ENCODE measurements around the gene GSE1.

The GSE1 gene

DNA sequence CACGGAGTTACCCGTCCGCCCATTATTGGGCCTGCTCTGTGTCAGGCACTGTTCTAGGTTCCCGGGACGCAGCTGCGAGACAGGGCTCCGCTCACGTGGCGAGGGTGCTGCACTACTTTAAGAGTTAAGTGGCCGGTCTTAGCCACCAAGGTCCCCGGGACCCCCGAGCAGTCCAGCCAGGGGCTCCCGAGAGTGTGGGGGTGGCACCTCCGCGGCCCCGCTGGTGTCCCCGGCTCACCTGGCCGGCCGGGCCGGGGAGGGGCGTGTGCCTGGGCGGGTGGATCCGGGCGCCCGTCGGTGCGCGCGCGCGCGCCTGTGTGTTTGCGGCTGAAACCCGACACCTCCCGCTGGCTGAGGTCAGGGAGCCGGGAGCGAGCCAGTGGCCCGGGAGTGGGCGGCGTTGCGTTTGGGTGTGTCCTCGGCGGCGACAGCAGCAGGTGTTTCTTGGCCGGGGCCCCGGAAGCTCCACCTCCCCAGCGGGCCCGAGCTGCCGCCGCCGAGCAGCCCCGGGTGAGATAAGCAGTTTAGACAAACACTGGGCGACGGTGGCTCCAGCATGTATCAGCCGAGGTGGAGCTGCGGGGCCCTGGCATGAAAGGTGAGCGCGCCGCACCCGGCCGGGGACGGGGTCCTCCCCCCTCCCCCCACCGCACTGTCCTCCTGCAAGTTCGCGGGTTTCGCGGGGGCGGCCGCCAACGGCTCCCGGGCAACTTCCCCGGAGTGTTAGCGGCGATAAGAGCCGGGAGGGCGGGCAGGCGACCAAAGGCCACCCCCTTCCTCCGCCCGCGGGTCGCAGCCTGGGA is at the start of gene GSE1:
Gene GSE1 (plus strand): TSS at position 522 of the 803 bp plus-strand sequence. CDS start 70 bp downstream, at position 592.
- peak; percentile 85 for DNase-seq

DNA sequence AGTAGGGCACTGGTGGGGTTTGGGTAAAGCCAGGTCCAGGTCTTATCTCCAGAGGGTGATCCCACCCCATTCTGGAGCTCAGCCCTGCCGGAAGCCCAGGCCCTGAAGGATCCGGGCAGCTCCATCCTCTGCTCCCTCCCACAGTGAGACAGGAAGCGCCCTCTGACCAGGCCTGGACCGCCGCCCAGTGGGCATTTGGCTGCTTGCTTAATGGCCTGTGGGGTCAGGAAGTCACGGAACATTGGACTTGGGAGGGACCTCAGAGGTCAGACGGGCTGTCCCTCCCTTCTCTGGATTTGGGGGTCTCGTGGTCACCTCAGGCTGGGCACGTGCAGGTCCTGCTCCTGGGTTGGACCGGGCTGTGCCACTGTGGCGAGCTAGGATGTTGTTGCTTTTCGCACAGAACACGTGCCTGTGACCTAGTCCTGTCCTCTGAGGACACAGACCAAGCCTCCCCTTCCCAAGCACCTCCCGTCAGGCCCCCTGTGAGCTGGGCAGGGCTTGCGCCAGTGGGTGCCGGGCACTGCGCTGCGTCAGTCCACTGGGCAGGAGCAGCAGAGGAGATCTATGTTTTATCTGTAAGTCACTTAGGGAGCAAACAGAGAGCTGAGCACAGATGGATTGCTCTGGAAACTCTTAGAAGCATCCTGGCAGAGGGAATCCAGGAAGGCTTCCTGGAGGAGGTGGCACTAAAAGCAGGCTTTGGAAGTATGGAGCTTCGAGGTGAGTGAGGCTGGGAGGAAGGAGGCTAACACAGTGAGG is 49.4 kb upstream of the GSE1 start:
- DNase-seq = peak; percentile 62

DNA sequence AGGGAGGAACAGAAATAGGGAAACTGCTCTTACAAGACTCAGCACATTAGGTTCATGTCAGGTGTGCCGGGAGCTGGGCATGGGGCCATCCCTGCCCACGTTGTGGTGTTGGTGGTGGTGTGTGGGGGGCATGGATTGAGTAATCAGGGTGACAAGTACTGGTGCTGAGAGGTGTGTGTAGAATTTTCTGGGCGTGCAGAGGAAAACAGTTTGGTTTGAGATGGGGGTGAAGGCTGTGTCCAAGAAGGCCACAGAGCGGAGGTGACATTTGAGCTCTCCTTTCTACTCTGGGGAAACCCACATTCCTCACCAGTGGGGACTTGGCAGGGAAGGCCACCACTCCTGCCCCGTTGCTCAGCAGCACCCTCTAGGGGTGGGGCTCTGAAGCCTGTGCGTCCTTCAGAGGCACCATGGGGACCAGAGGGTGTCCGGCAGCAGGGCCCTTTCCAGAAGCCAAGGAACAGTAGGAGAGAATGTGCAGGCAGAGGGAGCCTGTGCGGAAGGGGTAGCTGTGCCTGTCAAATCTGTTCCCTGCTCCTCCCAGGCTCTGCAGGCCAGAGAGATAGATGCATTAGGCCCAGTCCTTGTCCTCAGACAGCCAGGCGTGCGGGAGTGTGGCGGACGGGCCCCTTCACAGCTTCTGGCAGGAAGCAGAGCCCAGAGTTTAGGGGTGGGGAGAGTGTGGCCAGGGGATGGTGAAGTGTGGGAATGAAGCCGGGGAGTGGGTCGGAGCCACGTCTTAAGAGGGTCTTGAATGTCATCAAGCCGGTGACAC is 48.7 kb upstream of the GSE1 start:
- no peak for DNase-seq

DNA sequence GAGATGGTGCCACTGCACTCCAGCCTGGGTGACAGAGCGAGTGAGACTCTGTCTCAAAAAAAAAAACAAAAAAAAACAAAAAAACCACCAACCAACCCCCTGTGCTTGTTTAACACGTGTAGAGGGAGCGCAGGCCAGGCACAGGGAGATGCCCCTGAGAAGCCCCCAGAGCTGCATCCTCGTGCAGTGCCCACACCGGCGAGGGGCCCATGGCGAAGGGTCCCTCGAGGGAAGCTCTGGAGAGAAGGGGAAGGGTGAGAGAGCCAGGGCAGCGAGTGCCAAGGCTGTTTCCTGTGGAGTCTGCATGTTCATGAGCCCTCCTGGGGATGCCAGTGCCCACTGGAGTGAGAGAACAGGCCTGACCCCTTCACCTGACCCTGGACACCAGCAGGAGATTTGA is 47.8 kb upstream of the GSE1 start:
- DNase-seq = no peak

DNA sequence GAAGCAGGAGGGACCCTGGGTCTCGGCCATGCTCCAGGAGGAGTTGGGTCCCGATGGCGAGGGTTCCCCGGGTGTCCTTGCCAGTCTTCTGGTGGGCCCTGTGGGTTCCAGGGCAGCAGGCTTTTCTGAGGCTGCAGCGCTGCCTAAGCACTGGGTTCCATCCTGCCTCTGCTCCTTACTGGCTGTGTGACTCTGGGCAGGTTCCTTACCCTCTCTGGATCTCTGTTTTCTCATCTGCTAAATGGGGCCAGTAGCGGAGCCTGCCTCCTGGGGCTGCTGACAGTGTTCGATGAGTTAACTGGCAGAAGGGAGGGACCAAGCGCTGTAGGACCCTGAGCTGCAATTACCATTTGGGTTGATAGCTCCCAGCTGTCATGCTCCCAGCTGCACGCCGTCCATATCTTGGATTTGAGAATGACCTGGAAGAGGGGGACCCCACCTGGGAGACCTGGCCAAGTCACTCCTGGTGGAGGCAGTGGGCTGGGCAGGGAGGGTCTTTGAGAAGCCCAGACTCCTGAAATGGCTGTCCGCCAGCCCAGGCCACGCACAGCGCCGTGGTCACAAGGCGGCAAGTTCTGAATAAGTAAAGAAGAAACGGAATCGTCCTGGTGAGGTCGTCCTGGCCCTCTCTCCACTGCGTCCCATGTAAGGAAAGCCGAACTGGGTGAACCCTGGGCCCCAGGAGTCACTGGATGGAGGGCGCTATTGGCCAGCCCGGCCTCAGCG is 47.2 kb upstream of the GSE1 start:
- DNase-seq = no peak

DNA sequence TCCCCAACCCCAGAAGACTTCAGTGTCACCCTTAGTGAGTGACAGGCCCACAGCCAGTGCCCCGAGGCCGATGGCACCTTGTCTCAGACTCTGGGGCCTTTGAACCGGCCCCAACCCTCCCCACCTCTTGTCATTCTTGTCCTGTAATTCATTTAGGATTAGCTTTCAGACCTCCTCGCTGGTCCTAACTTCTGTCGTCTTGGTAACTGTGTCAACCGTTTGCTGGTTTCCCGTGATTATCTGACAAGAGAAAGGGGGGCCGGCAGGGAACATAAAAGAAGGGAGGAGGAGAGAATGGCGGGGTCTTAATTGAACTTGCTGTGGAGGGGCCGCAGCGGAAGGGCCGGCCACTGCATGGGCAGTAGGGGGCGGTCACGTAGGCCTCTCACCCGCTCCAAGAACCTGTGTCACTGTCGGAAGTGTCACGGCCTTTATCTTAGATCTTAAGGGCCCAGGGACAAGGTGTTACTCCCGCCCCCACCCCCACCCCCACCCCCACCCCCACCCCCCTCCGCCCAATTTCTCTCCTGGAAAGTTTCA is 46.5 kb upstream of the GSE1 start:
- DNase-seq = no peak

DNA sequence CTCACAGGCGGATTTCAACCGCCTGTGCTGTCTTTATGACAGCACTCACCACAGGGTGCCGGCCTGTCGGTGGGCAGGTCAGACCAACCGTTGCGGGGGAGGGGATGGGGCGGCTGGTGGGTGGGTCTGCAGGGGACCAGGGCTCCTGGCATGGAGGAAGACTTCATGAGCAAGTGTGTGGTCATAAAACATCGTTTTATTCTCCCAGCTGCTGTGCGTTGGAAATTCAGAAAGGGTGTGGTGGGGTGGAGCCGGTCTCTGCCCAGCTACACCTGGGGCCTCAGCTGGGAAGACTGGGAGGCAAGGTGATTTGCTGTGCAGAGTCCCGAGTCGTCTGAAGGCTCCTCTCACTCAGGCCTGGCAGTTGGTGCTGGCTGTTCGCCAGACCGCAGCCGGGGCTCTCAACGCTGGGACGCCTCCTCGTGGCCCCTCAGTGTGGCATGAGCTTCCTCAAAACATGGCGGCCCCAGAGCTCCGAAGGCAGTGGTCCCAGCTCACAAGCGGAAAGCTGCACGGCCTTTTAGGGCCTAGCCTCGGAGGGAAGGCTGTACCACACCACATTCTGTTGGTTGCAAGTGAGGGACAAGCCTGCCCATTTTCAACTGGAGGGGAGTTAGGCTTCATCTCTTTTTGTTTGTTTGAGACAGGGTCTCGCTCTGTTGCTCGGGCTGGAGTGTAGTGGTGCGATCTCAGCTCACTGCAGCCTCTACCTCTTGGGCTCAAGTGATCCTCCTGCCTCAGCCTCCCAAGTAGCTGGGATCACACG is 45.8 kb upstream of the GSE1 start:
- no peak for DNase-seq

DNA sequence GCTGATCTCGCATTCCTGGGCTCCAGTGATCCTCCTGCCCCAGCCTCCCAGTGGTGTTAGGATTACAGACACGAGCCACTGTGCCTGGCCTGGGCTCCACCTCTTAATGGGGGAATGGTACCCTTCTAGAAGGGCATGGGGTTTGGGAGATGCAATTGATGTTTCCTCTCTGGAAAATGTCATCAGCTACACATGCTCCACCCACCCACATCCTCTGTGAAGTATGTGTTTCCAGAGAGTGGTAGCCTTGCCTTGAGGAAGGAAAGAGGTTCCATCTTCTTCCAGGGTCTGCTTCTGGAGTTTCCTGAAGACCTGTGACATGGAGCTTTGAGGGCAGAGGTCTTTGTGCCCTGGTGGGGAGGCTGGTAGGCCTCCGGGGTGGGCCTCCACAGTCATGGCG is 45.2 kb upstream of the GSE1 start:
- DNase-seq = no peak

DNA sequence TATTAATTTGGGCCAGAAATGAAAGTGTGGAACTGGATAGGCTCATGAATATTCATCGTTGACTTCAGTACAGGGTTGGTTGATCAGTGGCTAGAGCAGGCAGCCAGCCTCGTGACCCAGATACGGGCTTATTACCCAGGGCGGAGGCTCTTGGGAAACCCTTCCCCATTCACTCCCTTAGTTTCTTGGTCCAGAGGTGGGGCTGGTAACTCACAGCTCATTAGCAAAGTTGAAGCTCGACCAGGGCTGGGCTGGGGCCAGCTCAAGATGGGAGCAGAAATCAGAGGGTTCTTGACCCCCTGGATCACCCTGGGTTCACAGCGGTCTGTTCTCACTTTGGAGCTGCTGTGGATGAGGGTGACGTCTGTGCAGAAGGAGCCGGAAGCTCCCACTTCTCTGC is 44.6 kb upstream of the GSE1 start:
- DNase-seq = no peak

DNA sequence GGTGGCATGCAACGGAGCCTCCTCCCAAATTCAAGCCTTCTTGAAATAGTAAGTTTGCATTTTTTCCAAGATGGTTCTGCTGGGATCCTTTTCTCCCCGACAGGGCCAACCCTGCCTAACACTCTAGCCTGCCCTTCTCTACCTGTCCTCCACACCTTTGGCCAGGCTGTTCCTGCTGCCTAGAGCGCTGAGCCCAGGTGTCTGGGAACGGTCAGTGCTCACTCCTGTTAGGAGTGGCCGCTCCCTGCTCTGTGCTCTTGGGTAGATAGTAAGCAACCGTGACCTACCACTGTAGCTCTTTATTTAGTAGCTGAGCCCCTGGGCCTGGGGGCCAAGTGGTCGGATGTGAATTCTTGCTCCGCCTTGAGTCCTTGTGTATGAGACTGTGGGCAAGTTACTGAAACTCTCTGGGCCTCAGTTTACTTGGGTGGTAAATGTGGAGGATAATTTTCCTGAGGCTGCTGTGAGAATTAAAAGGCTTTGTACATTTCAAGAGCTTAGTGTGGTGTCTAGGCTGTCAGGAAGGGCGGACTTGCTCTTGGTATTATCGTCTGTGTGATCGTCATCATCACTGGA is 44.0 kb upstream of the GSE1 start:
- no peak for DNase-seq

DNA sequence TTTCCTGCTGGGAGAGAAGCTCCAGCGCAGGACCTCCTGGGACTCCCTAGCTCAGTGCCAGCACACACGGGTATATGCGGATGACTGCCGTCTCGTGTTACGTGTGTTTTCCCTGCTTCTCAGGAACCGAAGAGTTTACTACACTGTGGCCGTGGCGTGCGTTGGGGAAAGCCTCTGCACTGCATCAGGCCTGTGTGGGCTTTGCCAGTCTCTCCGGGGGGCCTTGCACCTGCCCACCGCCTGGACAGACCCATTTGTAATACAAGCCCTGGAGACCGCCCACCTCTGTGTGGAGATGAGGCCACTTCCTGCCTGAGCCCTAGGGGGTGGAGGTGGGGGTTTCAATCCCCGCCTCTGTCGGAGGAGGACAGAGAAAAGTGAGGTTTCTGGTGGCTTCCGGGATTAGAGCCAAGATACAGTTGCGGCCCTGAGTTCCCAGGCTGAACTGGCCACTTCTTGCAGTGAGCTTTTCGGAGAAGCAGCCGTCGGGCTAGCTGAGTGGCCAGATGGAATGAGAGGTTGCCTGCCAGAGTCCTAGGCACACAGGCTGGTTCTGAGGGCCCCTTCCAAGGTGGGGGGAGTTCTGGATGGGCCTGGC is 43.4 kb upstream of the GSE1 start:
- DNase-seq = no peak

DNA sequence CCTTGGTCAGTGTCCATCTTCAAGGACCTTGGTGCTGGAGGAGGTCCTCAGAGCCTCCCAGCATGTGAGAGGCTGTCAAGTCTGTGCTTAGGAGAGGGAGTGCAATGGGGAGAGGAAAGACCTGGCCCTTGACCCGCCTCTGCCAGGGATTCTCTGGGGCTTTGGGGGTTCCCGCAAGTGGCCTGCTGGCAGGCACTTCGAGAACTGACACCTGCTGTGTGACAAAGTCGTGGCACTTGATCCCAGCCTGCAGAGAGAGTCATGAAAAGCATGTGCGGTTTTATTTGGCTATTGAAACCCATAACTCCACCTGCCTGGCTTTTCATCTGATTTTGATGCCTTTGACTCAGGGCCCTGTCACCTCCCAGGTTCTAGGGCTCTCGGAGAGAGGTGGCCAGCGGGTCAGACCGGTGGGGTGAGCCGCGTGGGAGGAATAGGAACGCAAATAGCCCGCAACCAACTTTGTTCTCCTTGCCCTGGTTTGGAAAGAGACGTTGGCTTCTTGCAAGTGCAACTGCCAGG is 42.8 kb upstream of the GSE1 start:
- no peak for DNase-seq

DNA sequence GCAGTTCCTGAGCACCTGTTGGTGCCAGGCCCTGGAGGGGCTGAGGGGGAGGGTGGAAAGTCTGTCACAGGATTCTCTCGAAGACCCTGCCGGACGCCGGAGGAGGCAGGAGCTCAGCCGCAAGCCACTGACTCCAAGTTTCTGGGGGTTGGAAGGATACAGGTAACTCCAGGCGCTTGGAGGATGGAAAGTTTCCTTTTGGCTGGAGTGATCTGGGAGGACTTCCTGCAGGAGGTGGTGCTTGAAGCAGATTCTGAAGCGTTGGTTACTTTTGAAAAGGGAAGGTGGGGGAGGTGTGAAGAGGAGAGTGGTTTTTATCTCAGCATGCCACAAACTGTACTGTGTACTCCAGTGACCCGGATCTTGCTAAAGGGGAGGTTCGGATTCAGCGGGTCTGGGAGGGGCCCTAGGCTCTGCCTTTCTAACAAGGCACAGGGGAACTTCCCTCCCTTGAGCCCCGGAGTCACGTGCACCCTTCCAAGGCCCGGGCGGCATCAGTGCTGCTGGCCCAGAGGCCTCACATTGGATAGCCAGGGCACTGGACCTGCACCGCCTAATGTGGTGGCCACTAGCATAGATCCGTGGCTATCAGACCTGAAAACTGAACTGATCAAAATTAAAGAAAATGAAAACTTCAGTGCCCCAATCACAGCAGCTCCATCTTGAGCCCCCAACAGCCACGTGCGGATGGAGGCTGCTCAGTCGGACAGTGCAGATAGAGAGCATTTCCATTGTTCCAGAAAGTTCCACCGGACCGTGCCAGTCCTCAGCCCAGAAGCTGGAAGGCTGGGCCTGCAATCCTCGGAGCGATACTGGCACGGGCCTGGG is 42.2 kb upstream of the GSE1 start:
- DNase-seq = no peak

DNA sequence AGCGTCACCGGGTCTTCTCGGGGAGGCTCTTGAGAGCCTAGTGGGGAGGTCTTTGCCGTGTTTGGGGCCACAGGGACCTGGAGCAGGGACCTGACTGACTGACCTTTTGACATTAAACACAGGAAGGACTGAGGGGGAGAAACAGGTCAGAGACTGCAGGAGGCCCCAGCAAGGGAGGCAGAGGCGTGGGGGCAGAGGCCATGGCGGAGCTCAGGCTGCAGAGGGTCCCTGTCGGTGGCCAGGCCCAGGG is 41.6 kb upstream of the GSE1 start:
- DNase-seq = no peak

DNA sequence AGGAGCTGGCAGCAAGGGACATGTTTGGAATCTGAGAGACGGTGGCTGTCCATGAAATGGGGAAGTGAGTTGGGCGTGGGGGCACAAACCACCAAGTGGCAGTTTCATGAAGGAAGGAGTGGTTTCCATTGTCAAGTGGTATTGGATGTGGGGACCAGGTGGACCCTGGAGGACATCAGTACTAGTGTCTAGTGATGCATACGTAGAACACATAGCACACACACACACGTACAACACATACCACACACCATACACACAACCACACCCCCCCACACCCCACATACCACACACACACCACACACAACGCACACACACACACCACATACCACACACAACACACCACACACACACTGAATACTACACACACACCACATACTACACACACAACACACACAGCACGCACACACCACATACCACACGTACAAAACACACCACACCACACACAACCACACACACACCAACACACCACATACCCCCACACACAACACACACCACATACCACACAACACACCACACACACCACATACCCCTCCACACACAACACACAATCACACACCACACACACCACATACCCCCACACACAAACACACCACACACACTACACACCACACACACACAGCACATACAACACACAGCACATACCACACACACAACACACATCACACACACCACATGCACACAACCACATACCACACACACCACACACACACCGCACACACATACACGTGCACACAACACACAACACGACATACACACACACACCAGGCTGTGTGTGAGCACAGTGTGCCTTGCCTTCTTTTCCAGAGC is 41.1 kb upstream of the GSE1 start:
- no peak for DNase-seq

DNA sequence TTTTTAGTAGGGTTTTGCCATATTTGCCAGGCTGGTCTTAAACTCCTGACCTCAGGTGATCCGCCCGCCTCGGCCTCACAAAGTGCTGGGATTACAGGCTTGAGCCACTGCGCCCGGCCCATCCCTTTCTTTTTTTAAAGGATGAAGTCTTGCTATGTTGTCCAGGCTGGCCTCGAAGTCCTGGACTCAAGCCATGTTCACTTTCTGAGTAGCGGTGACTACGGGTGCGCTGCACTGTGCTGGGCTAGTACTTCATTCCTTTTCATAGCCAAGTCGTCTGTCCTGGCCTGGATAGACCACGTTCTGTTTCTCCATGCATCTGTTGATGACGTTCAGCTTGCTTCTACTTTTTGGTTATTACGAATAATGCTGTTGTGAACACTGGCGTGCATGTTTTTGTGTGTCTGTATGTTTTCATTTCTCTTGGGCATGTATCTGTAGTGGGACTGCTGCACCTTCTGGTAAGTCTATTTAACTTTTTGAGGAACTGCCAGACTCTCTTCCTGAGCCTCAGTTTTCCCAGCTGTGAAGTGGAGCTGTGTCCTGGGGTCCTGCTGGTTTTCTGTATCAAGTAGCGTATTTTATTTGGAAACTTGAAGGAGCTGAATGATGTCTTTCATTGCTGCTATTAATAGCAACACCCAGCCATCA is 40.0 kb upstream of the GSE1 start:
- no peak for DNase-seq

DNA sequence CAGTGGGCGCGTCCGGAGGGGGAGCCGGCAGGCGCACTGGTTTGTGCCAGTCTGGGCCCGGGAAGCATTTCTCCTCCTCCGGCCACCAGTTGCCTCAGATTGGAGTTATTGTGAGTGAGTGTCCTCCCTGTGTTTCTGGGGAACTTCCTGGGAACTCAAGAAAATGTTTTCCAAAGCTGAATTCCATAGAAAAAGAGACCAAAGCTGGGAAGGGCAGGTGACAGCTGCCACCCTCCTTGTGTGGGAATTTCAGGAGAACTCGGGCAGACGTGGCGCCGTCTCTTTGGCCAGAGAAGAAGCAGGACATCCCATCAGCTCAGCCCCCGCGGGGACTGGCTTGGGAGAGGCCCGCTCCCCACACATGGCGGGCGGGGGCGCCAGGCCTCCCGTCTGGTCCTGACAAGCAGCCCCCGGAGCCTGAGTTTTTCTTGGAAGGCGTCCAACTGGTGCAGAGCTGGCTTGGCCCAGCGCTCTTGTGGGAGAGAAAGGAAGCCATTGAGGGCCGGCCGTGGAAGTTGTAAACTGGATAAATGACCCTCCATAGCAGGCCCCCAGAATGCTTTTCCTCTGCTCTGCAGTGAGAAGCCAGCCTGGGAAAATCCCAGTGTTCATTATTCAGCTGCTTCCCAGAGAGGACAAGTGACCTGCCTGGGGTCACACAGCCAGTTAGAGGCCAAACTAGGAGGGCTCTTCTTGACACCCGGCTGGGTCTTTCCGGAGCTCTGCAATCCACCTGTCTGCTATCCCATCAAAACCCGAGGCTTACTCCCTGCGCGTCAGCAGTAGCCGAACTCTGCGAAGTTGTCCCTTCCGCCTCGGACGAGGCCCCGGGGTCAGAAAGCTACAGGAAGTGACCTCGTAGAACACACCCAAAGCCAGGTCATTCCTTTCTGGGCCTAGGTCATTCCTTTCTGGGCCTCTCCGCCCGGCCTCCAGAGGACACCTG is 39.2 kb upstream of the GSE1 start:
- DNase-seq = no peak
